Amniotic epithelial cell (primary cell): ENCODE data around the gene ARMC3.
A peak's percentile ranks its signal among the peaks of the same experiment; 100 is the strongest.

ENCODE experiments used
- DNase-seq: peaks from one replicate; pipeline ENCODE4 v3.0.0-alpha.2; 2010; ENCODE audit warnings: low read depth

Gene ARMC3

GRCh38 chr10:22931948-22932347, 4.1 kb downstream of the ARMC3 start:
- peak; percentile 43 for DNase-seq

GRCh38 chr10:22932626-22933370, 4.9 kb downstream of the ARMC3 start:
- no peak for DNase-seq

- no peak for DNase-seq
Observed at GRCh38 chr10:22934726-22935125, 6.9 kb downstream of the ARMC3 start.

- DNase-seq, result no peak
Observed at GRCh38 chr10:22942437-22942836, 14.6 kb downstream of the ARMC3 start.

GRCh38 chr10:22945934-22946673, 18.3 kb downstream of the ARMC3 start:
- DNase-seq, result no peak

GRCh38 chr10:22954970-22955369, 27.1 kb downstream of the ARMC3 start:
- no peak for DNase-seq

- peak; percentile 23 for DNase-seq
Observed at GRCh38 chr10:22958338-22958737, 30.5 kb downstream of the ARMC3 start.

GRCh38 chr10:22959292-22959691, 31.4 kb downstream of the ARMC3 start:
- DNase-seq, result no peak

GRCh38 chr10:22959950-22960349, 32.1 kb downstream of the ARMC3 start:
- DNase-seq, result no peak

GRCh38 chr10:22962817-22963216, 35.0 kb downstream of the ARMC3 start:
- DNase-seq, result no peak

GRCh38 chr10:22969704-22970103, 41.9 kb downstream of the ARMC3 start:
- no peak for DNase-seq

- DNase-seq, result no peak
Observed at GRCh38 chr10:22976534-22976933, 48.7 kb downstream of the ARMC3 start.

- DNase-seq, result no peak
Observed at GRCh38 chr10:22977751-22978150, 49.9 kb downstream of the ARMC3 start.

- peak; percentile 41 for DNase-seq
Observed at GRCh38 chr10:22978287-22978686, 50.4 kb downstream of the ARMC3 start.

GRCh38 chr10:22978918-22979317, 51.1 kb downstream of the ARMC3 start:
- no peak for DNase-seq

- no peak for DNase-seq
Observed at GRCh38 chr10:22980822-22981221, 53.0 kb downstream of the ARMC3 start.

GRCh38 chr10:22984066-22984465, 56.2 kb downstream of the ARMC3 start:
- DNase-seq, result peak; percentile 14

GRCh38 chr10:22986771-22987542, 59.1 kb downstream of the ARMC3 start:
- peak; percentile 35 for DNase-seq

GRCh38 chr10:22988581-22989360, 60.9 kb downstream of the ARMC3 start:
- DNase-seq, result peak; percentile 49

GRCh38 chr10:22990443-22990842, 62.6 kb downstream of the ARMC3 start:
- DNase-seq, result no peak

GRCh38 chr10:22992075-22992474, 64.2 kb downstream of the ARMC3 start:
- DNase-seq, result no peak

GRCh38 chr10:22992621-22993020, 64.8 kb downstream of the ARMC3 start:
- DNase-seq, result no peak
